ENCODE results near the gene STPG3.
"Not testable (repeated sequence)": the region's sequence is repeated elsewhere in the genome, so short reads cannot be mapped to it uniquely, and the experiment has no call there.

STPG3 gene

GRCh38 chr9:137232510-137232909 lies 18.6 kb upstream of the STPG3 start:
- DNase-seq, result no peak

GRCh38 chr9:137233143-137233980 lies 17.7 kb upstream of the STPG3 start:
- no peak for DNase-seq

GRCh38 chr9:137234055-137234697 lies 16.9 kb upstream of the STPG3 start:
- no peak for DNase-seq

- DNase-seq, result no peak
These were observed 16.2 kb upstream of the STPG3 start for GRCh38 chr9:137234758-137235423.

GRCh38 chr9:137235424-137236237 lies 15.5 kb upstream of the STPG3 start:
- DNase-seq, result no peak

DNA sequence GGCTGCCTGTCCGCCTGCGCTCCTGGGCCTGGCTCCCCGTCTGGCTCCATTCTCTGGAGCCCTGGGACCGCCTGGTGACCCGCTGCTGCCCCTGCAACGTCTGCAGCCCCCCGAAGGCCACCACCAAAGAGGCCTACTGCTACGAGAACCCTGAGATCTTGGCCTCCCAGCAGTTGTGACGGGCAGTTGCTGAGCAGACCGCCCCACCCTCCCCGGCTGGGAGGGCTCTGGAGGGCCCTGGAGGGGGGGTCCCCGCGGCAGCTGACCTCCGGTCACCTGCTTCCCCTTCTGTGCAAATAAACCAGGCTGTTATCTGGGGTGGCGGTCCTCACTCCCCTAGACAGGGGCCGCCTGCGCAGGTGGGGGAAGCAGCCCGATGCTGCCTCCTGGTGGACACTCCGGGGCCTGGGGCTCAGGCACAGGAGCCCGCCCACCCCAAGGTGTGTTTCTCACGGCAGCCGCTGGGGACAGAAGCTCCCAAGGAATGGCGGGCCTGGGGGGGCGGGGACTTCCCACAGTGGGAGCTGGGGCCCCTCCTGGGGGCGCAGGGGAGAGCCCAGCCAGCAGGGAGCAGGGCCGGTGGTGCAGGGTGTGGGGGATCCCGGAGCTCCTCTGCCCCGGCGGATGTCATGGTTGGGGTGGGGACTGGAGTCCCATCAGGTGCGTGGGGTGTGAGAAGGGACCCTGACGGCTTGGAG lies 14.7 kb upstream of the STPG3 start:
- peak in 53 of 56 donors; percentile 11 to 89 (median 66) for DNase-seq

DNA sequence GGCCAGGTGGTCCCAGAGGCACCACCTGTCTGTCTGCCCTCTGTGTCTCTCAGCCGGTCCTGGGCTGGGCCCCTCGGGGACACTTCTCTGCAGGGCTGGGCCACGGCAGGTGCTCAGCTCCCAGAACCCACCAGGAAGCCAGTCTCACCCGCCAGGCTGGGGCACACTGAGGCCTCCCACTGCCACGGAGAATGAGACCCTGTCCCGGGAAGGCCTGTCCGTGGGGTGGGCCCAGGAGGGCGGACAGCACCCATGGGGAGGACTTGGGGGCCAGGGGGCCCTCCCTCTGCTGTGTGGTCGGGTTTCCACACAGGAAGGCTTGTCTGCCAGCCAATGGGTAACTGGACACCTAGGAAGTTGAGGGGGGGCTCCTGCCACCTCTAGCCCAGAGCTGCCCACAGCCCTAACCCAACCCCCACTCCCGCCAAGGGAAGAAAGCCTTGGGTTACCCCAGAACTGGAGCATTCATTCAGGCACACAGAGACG lies 14.1 kb upstream of the STPG3 start:
- DNase-seq, result peak in 5 of 56 donors; percentile 12 to 39 (median 28)

GRCh38 chr9:137237759-137238726 lies 13.0 kb upstream of the STPG3 start:
- peak in 50 of 56 donors; percentile 11 to 89 (median 60) for DNase-seq

GRCh38 chr9:137239541-137240200 lies 11.4 kb upstream of the STPG3 start:
- DNase-seq, result not testable (repeated sequence)

GRCh38 chr9:137240318-137240840 lies 10.7 kb upstream of the STPG3 start:
- peak in 53 of 56 donors; percentile 23 to 88 (median 78) for DNase-seq

DNA sequence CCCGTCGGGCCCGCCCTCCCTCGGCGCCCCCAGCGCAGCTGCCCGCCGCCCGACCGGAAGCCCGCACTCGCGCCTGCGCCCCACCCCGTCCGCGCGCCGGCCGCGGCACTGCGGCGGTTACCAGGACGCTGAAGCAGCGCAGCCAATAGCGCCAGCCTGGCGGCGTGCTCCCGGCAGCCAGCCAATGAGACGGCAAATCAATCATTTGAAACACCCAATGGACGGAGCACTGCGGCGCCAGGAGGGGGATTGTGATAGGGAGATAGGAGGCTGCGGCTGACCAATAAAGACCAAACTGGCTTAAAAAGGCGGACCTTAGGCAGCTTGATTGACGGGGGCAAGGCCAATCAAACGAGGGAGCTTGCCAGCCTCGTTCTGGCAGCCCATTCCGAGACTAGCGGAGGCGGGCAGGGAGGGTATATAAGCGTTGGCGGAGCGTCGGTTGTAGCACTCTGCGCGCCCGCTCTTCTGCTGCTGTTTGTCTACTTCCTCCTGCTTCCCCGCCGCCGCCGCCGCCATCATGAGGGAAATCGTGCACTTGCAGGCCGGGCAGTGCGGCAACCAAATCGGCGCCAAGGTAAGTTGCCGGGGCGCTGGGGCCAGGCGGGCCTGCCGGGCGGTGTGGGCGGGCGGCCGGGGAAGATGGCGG lies 10.1 kb upstream of the STPG3 start, which contains the start of gene TUBB4B:
Gene TUBB4B (plus strand): TSS at position 447 of the 649 bp plus-strand sequence. CDS start 74 bp downstream, at position 521.
- peak; percentile 88 to 100 (median 99) for DNase-seq

- peak in 14 of 56 donors; percentile 16 to 79 (median 38) for DNase-seq
These were observed 9.4 kb upstream of the STPG3 start for GRCh38 chr9:137241490-137242268.

DNA sequence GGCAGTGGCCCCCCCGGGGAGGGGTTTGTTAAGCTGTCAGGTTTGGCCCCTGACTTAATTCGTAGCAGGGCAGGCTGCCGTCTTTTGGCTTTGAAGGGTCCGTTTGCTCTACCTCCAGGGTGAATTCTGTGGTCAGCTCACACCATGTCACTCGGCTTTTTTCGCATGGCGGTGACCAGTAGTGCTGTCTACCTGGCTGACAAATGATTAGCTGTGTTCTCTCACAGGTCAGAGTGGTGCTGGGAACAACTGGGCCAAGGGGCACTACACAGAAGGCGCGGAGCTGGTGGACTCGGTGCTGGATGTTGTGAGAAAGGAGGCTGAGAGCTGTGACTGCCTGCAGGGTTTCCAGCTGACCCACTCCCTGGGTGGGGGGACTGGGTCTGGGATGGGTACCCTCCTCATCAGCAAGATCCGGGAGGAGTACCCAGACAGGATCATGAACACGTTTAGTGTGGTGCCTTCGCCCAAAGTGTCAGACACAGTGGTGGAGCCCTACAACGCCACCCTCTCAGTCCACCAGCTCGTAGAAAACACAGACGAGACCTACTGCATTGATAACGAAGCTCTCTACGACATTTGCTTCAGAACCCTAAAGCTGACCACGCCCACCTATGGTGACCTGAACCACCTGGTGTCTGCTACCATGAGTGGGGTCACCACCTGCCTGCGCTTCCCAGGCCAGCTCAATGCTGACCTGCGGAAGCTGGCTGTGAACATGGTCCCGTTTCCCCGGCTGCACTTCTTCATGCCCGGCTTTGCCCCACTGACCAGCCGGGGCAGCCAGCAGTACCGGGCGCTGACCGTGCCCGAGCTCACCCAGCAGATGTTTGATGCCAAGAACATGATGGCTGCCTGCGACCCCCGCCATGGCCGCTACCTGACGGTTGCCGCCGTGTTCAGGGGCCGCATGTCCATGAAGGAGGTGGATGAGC lies 8.6 kb upstream of the STPG3 start:
- no peak for DNase-seq

DNA sequence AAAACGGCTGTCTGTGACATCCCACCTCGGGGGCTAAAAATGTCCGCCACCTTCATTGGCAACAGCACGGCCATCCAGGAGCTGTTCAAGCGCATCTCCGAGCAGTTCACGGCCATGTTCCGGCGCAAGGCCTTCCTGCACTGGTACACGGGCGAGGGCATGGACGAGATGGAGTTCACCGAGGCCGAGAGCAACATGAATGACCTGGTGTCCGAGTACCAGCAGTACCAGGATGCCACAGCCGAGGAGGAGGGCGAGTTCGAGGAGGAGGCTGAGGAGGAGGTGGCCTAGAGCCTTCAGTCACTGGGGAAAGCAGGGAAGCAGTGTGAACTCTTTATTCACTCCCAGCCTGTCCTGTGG lies 7.8 kb upstream of the STPG3 start:
- DNase-seq, result not testable (repeated sequence)

- DNase-seq, result no peak
These were observed 7.2 kb upstream of the STPG3 start for GRCh38 chr9:137243626-137244485.
